NT2/D1 (cell line): ENCODE results near the gene DNM3.

Experiments used
- DNase-seq: peaks from one replicate; pipeline ENCODE4 v3.0.0-alpha.2; 2011; ENCODE audit warnings: low read depth, low spot score
- H3K27me3 ChIP-seq: 2 replicates; pipeline ENCODE4 v1.6.0; 2011; ENCODE audit warnings: mild to moderate bottlenecking; ENCODE audit not compliant: insufficient read length, insufficient read depth
- H3K36me3 ChIP-seq: 2 replicates; pipeline ENCODE4 v1.6.1; 2011; ENCODE audit warnings: mild to moderate bottlenecking, low read length, mixed read lengths; ENCODE audit not compliant: insufficient read depth, insufficient read length
- H3K4me1 ChIP-seq: 2 replicates; pipeline ENCODE4 v1.5.1; 2011; ENCODE audit not compliant: insufficient read depth, insufficient read length
- H3K4me3 ChIP-seq: 2 replicates; pipeline ENCODE4 v1.5.1; 2011; ENCODE audit warnings: low read depth; ENCODE audit not compliant: insufficient read length
- H3K9ac ChIP-seq: 2 replicates; pipeline ENCODE4 v1.6.0; 2011; ENCODE audit warnings: low read depth; ENCODE audit not compliant: insufficient read length
- H3K9me3 ChIP-seq: 2 replicates; pipeline ENCODE4 v1.5.1; 2011; ENCODE audit warnings: mild to moderate bottlenecking, low read length; ENCODE audit not compliant: insufficient read depth
- SUZ12 ChIP-seq: IDR thresholded peaks from 2 replicates; pipeline ENCODE4 v1.6.1; 2011; ENCODE audit not compliant: insufficient read length, insufficient read depth; ENCODE audit errors: extremely low read depth
- YY1 ChIP-seq: IDR thresholded peaks from 2 replicates; pipeline ENCODE4 v1.6.1; 2011; ENCODE audit not compliant: insufficient read length, insufficient read depth
- ZNF274 ChIP-seq: IDR thresholded peaks from 2 replicates; pipeline ENCODE4 v1.6.1; 2011; ENCODE audit warnings: mild to moderate bottlenecking, low read depth, low read length

Gene DNM3

DNA sequence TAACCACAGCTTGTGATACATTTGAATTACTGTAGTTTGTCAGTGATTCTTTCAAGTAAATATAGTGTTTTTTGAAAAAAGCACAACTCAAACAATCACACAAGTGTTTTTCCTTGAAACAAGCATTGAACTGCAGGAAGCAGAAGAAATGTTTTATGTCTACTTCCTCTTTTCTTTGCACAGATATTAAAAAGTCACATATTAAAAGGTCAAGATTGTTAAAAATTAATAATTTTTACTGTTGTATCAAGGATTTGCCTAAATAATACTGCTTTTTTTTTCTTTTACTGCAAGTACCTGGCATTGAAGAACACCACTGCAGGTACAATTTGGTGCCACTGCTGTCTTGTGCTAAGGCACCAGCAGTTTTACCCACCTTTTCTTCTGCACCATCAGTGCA lies 365.0 kb downstream of the DNM3 start:
- H3K4me1 ChIP-seq, result no peaks in the 10 kb centered on the region
- DNase-seq, result no peak
- H3K27me3 ChIP-seq, result no peaks in the 10 kb centered on the region
- H3K36me3 ChIP-seq, result no peaks in the 10 kb centered on the region
- no peaks in the 10 kb centered on the region for H3K9me3 ChIP-seq
- no peak overlapping the region for H3K4me3 ChIP-seq
- no peak overlapping the region for H3K9ac ChIP-seq
- TF ChIP-seq ZNF274, result no peak
- no peak for TF ChIP-seq YY1
- TF ChIP-seq SUZ12, result no peak

DNA sequence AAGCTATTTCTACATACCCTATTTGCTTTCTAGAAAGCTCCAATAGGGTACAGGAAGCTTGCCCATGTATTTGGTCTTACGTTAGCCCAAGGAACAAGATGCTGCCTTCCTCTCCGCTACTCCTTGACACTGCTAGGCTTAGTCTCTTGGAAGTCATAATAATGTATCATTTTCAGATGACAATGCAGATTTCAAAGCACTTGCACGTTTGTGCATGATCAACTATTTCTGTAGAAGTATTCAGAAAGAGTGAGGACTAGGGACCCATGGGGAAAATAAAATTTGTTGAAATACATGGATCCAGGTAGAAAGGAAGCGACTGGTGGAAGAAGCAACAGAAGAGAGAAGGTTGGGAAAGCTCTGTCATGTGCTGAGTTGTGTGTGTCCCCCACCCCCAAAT lies 367.3 kb downstream of the DNM3 start:
- H3K4me1 ChIP-seq, result no peaks in the 10 kb centered on the region
- H3K9me3 ChIP-seq, result no peaks in the 10 kb centered on the region
- no peak for TF ChIP-seq YY1
- TF ChIP-seq ZNF274, result no peak

DNA sequence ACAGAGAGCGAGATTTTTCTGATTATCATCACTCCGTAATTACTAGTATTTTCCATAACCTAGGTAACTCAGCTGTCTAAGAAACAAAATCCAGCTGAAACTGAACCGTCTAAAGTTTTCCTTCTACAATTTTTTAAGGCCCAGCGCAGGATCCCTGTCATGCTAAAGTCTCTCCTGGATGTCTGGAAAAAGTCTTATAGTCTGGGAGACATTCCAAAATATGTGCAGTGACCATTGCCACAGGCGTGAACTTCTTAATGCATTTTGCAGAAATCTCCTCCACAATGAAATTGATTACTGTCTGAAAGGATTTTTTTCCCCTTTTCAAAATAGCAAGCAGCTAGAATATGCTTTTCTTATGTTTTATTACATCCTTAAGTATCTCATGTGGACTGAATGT lies 369.9 kb downstream of the DNM3 start:
- Histone ChIP-seq H3K27me3 (no peaks in the 10 kb centered on the region), H3K4me1 (no peaks in the 10 kb centered on the region), H3K4me3 (no peak overlapping the region), H3K36me3 (no peaks in the 10 kb centered on the region), H3K9ac (no peak overlapping the region), H3K9me3 (no peaks in the 10 kb centered on the region)
- TF ChIP-seq ZNF274 (no peak), YY1 (no peak), SUZ12 (no peak)
- no peak for DNase-seq

More for the DNA sequence above, 367.3 kb downstream of the DNM3 start:
- no peak for DNase-seq
- H3K36me3 ChIP-seq, result no peaks in the 10 kb centered on the region
- no peaks in the 10 kb centered on the region for H3K27me3 ChIP-seq
- H3K9ac ChIP-seq, result no peak overlapping the region
- H3K4me3 ChIP-seq, result no peak overlapping the region

DNA sequence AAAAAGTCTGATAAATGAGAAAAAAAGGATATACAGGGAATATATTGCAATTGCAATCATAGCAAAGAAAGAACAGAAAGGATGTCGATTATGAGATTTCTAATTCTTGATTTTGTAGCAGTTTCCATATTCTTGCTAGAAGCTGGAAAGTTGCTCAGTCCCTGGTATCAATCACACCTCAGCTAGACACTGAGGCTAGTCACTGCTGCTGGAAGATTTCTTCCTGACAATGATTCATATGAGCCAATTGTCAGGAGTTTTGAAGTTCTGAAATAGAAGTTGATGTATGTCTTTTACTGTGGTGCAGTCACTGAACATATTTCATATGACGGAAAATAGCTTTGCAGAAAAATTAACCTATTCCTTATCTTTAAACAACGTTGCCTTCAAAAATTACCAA lies 370.8 kb downstream of the DNM3 start:
- Histone ChIP-seq H3K36me3 (no peaks in the 10 kb centered on the region), H3K4me3 (no peak overlapping the region), H3K9ac (no peak overlapping the region), H3K4me1 (no peaks in the 10 kb centered on the region), H3K9me3 (no peaks in the 10 kb centered on the region), H3K27me3 (no peaks in the 10 kb centered on the region)
- no peak for DNase-seq
- TF ChIP-seq YY1, result no peak
- no peak for TF ChIP-seq ZNF274
- TF ChIP-seq SUZ12, result no peak

DNA sequence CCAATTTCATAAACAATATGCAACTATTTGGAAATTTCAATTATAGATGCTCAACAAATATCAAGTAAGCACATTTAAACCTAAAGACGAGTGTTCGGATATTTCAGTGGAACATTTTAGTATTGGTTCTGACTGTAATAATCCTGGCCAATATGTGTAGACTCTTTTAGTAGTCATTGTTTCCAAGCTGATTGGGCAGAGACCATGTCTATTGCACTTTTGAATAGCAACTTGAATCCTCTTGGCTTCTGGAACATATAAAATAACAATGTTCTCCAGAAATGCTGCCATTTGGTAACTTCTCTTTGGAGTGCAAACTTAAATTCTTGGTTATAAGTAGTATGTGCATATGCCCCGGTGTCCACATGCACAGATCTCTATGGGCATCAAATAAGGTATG lies 373.7 kb downstream of the DNM3 start:
- no peaks in the 10 kb centered on the region for H3K4me1 ChIP-seq

DNA sequence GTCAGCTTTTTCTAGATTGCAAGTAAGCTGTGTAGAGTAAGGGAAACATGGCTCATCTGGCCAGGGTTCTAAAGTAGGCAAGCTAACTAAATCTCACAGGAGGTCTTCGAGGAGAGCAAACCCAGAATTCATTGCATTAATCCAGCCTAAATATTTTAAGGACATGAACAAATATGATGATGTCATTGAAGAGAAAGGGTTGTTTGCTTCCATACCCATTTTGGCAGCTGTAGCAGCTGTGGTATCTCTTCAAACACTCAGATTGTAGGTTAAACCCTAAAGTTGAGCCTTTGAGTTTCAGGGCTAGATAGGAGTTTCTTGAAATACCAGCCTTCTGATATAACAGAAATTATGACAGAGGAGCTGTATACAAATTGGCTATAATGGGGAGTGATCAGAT lies 378.7 kb downstream of the DNM3 start:
- H3K4me3 ChIP-seq, result no peak overlapping the region
- H3K4me1 ChIP-seq, result no peaks in the 10 kb centered on the region
- H3K9ac ChIP-seq, result no peak overlapping the region
- no peak for DNase-seq
- no peaks in the 10 kb centered on the region for H3K9me3 ChIP-seq
- TF ChIP-seq YY1, result no peak
- TF ChIP-seq ZNF274, result no peak
- no peak for TF ChIP-seq SUZ12
- no peaks in the 10 kb centered on the region for H3K36me3 ChIP-seq
- no peaks in the 10 kb centered on the region for H3K27me3 ChIP-seq

More for the DNA sequence above, 373.7 kb downstream of the DNM3 start:
- Histone ChIP-seq H3K9ac (no peak overlapping the region), H3K27me3 (no peaks in the 10 kb centered on the region), H3K36me3 (no peaks in the 10 kb centered on the region), H3K4me3 (no peak overlapping the region), H3K9me3 (no peaks in the 10 kb centered on the region)
- TF ChIP-seq YY1 (no peak), ZNF274 (no peak), SUZ12 (no peak)
- no peak for DNase-seq

DNA sequence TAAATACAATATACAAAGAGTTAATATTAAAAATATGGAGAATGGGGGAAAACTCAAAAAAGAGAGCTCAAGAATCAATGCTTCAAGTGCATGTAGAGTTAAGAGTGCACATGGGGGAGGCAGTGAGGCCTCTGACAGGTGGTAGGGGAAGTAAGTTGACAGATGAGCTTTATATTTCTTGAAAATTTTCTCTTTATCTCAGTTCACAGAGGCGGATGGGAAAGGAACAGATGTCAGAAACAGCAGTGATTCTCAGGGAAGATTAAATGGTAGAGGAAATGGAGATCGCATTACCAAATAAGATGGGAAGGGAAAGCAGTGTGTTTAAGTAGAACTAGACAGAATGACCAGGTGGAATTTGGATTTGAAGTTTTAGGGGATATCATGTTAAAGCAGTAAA lies 379.1 kb downstream of the DNM3 start:
- no peak for DNase-seq
- H3K4me3 ChIP-seq, result no peak overlapping the region
- no peaks in the 10 kb centered on the region for H3K9me3 ChIP-seq
- no peaks in the 10 kb centered on the region for H3K4me1 ChIP-seq
- no peaks in the 10 kb centered on the region for H3K36me3 ChIP-seq
- H3K27me3 ChIP-seq, result no peaks in the 10 kb centered on the region
- TF ChIP-seq YY1, result no peak
- no peak for TF ChIP-seq SUZ12
- no peak for TF ChIP-seq ZNF274
- H3K9ac ChIP-seq, result no peak overlapping the region

DNA sequence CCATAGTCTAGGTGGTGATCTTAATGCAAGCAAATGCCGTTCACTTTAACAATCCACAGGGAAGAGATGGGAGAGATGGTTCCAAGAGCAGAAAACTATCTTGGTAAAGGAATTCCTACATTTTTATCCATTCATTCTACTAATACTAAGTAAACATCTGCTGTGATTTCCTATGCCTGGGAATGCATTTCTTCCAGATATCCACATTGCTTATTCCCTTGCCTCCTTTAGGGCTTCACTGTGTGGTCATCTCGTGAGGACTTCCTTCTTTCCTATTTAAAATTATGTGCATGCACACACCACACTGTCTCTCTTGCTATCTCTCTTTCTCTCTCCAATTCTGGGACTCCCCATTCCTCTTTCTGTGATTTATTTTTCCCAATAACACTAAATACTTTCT lies 380.1 kb downstream of the DNM3 start:
- TF ChIP-seq ZNF274 (no peak), SUZ12 (no peak), YY1 (no peak)
- DNase-seq, result no peak
- Histone ChIP-seq H3K9me3 (no peaks in the 10 kb centered on the region), H3K4me1 (no peaks in the 10 kb centered on the region), H3K4me3 (no peak overlapping the region), H3K27me3 (no peaks in the 10 kb centered on the region), H3K9ac (no peak overlapping the region), H3K36me3 (no peaks in the 10 kb centered on the region)

DNA sequence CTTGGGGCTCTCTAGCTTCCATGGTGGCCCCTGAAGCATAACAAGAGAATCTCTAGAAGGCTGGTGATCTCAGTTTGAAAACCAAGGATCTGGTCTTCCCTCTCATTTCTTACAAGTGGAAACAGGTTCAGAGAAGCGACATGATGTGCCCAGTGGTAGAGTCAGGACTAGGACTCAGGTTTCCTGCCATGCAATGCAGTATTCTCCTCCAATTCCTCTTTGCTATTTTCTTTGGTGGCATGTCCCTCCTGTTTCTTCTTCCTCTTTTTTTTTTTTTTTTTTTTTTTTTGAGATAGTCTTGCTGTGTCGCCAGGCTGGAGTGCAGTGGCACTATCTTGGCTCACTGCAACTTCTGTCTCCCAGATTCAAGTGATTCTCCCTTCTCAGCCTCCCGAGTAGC lies 383.6 kb downstream of the DNM3 start:
- H3K9me3 ChIP-seq, result no peaks in the 10 kb centered on the region
- no peak for TF ChIP-seq SUZ12
- TF ChIP-seq YY1, result no peak
- TF ChIP-seq ZNF274, result no peak
- no peaks in the 10 kb centered on the region for H3K4me1 ChIP-seq
- H3K4me3 ChIP-seq, result no peak overlapping the region
- H3K9ac ChIP-seq, result no peak overlapping the region
- H3K36me3 ChIP-seq, result no peaks in the 10 kb centered on the region
- DNase-seq, result no peak
- no peaks in the 10 kb centered on the region for H3K27me3 ChIP-seq
